ENCODE data around the gene CYTH4. TPM values are rescaled to one million over a fixed set of nuclear protein-coding genes. Genes with fewer than 3 reads are reported as not detected.
"Not testable (repeated sequence)": the region's sequence is repeated elsewhere in the genome, so short reads cannot be mapped to it uniquely, and the experiment has no call there.

Gene CYTH4
- polyA plus RNA-seq, 4 donors: 1.1 to 5.4 (median 3.6) TPM

- no peak overlapping the region for H3K4me3 ChIP-seq (ENCODE audit: low read depth in 1 of 3, low read length in 3 of 3)
- peaks cover 0 to 11% (median 0%) of the 10 kb centered on the region in 3 donors for H3K36me3 ChIP-seq (ENCODE audit: control insufficient read depth in 3 of 3, insufficient read depth in 2 of 3, low read depth in 1 of 3, low read length in 3 of 3)
- WGBS, 3 donors: 49 to 58% (median 57%) methylated on average over 20 to 22 of the region's 22 CpGs
- no peaks in the 10 kb centered on the region for H3K9me3 ChIP-seq (ENCODE audit: control insufficient read depth in 2 of 2, insufficient read depth in 1 of 2, low read depth in 1 of 2, low read length in 1 of 2)
- FAIRE-seq: no peak
- H3K27ac ChIP-seq (ENCODE audit: low read depth in 1 of 3, low read length in 2 of 3): peak overlapping the region in 1 of 3 donors; percentile 60
- DNase-seq: no peak
- no peaks in the 10 kb centered on the region for H3K27me3 ChIP-seq (ENCODE audit: control insufficient read depth in 3 of 3, insufficient read depth in 3 of 3, low read length in 3 of 3)
- H3K4me1 ChIP-seq (ENCODE audit: control insufficient read depth in 3 of 3, insufficient read depth in 2 of 3, low read depth in 1 of 3, low read length in 2 of 3): peaks cover 0 to 5% (median 4%) of the 10 kb centered on the region in 3 donors
These were observed 37.2 kb upstream of the CYTH4 start for GRCh38 chr22:37244922-37245722.

GRCh38 chr22:37245740-37246139 lies 36.6 kb upstream of the CYTH4 start:
- no peak overlapping the region for H3K27ac ChIP-seq (ENCODE audit: low read depth in 1 of 3, low read length in 2 of 3)
- H3K4me1 ChIP-seq (ENCODE audit: control insufficient read depth in 3 of 3, insufficient read depth in 2 of 3, low read depth in 1 of 3, low read length in 2 of 3): peaks cover 0 to 5% (median 4%) of the 10 kb centered on the region in 3 donors
- H3K4me3 ChIP-seq (ENCODE audit: low read depth in 1 of 3, low read length in 3 of 3): no peak overlapping the region
- H3K27me3 ChIP-seq (ENCODE audit: control insufficient read depth in 3 of 3, insufficient read depth in 3 of 3, low read length in 3 of 3): no peaks in the 10 kb centered on the region
- FAIRE-seq: no peak
- H3K9me3 ChIP-seq (ENCODE audit: control insufficient read depth in 2 of 2, insufficient read depth in 1 of 2, low read depth in 1 of 2, low read length in 1 of 2): no peaks in the 10 kb centered on the region
- no peak for DNase-seq
- peaks cover 0 to 6% (median 0%) of the 10 kb centered on the region in 3 donors for H3K36me3 ChIP-seq (ENCODE audit: control insufficient read depth in 3 of 3, insufficient read depth in 2 of 3, low read depth in 1 of 3, low read length in 3 of 3)
- 60 to 72% (median 70%) methylated on average over 6 of the region's 6 CpGs for WGBS, 3 donors

- Histone ChIP-seq H3K27me3 (ENCODE audit: control insufficient read depth in 3 of 3, insufficient read depth in 3 of 3, low read length in 3 of 3) (no peaks in the 10 kb centered on the region), H3K36me3 (ENCODE audit: control insufficient read depth in 3 of 3, insufficient read depth in 2 of 3, low read depth in 1 of 3, low read length in 3 of 3) (no peaks in the 10 kb centered on the region), H3K9me3 (ENCODE audit: control insufficient read depth in 2 of 2, insufficient read depth in 1 of 2, low read depth in 1 of 2, low read length in 1 of 2) (no peaks in the 10 kb centered on the region), H3K4me3 (ENCODE audit: low read depth in 1 of 3, low read length in 3 of 3) (no peak overlapping the region), H3K4me1 (ENCODE audit: control insufficient read depth in 3 of 3, insufficient read depth in 2 of 3, low read depth in 1 of 3, low read length in 2 of 3) (peaks cover 0 to 4% (median 0%) of the 10 kb centered on the region in 3 donors), H3K27ac (ENCODE audit: low read depth in 1 of 3, low read length in 2 of 3) (no peak overlapping the region)
- no peak for FAIRE-seq
- no peak for DNase-seq
- 53 to 68% (median 58%) methylated on average over 6 of the region's 6 CpGs for WGBS, 3 donors
These were observed 34.1 kb upstream of the CYTH4 start for GRCh38 chr22:37248251-37248650.

- Histone ChIP-seq H3K4me1 (ENCODE audit: control insufficient read depth in 3 of 3, insufficient read depth in 2 of 3, low read depth in 1 of 3, low read length in 2 of 3) (no peaks in the 10 kb centered on the region), H3K36me3 (ENCODE audit: control insufficient read depth in 3 of 3, insufficient read depth in 2 of 3, low read depth in 1 of 3, low read length in 3 of 3) (no peaks in the 10 kb centered on the region), H3K4me3 (ENCODE audit: low read depth in 1 of 3, low read length in 3 of 3) (no peak overlapping the region), H3K9me3 (ENCODE audit: control insufficient read depth in 2 of 2, insufficient read depth in 1 of 2, low read depth in 1 of 2, low read length in 1 of 2) (no peaks in the 10 kb centered on the region), H3K27me3 (ENCODE audit: control insufficient read depth in 3 of 3, insufficient read depth in 3 of 3, low read length in 3 of 3) (no peaks in the 10 kb centered on the region), H3K27ac (ENCODE audit: low read depth in 1 of 3, low read length in 2 of 3) (no peak overlapping the region)
- FAIRE-seq (no peak), DNase-seq (no peak)
- 73 to 80% (median 75%) methylated on average over 12 of the region's 12 CpGs for WGBS, 3 donors
These were observed 32.3 kb upstream of the CYTH4 start for GRCh38 chr22:37249986-37250385.

GRCh38 chr22:37251836-37252235 lies 30.5 kb upstream of the CYTH4 start:
- not testable (repeated sequence) for H3K36me3 ChIP-seq (ENCODE audit: control insufficient read depth in 3 of 3, insufficient read depth in 2 of 3, low read depth in 1 of 3, low read length in 3 of 3); DNase-seq; H3K4me3 ChIP-seq (ENCODE audit: low read depth in 1 of 3, low read length in 3 of 3); H3K27me3 ChIP-seq (ENCODE audit: control insufficient read depth in 3 of 3, insufficient read depth in 3 of 3, low read length in 3 of 3); FAIRE-seq; H3K27ac ChIP-seq (ENCODE audit: low read depth in 1 of 3, low read length in 2 of 3); H3K9me3 ChIP-seq (ENCODE audit: control insufficient read depth in 2 of 2, insufficient read depth in 1 of 2, low read depth in 1 of 2, low read length in 1 of 2)
- H3K4me1 ChIP-seq (ENCODE audit: control insufficient read depth in 3 of 3, insufficient read depth in 2 of 3, low read depth in 1 of 3, low read length in 2 of 3): peaks cover 0 to 13% (median 0%) of the 10 kb centered on the region in 3 donors
- WGBS, 3 donors: 79 to 87% (median 82%) methylated on average over 8 of the region's 8 CpGs

- no peak for FAIRE-seq
- no peaks in the 10 kb centered on the region for H3K36me3 ChIP-seq (ENCODE audit: control insufficient read depth in 3 of 3, insufficient read depth in 2 of 3, low read depth in 1 of 3, low read length in 3 of 3)
- WGBS, 3 donors: 64 to 69% (median 69%) methylated on average over 7 of the region's 7 CpGs
These were observed 29.1 kb upstream of the CYTH4 start for GRCh38 chr22:37253126-37253660.

GRCh38 chr22:37254209-37254866 lies 28.0 kb upstream of the CYTH4 start:
- Histone ChIP-seq H3K27me3 (ENCODE audit: control insufficient read depth in 3 of 3, insufficient read depth in 3 of 3, low read length in 3 of 3) (peaks cover 0 to 4% (median 0%) of the 10 kb centered on the region in 3 donors), H3K27ac (ENCODE audit: low read depth in 1 of 3, low read length in 2 of 3) (no peak overlapping the region), H3K9me3 (ENCODE audit: control insufficient read depth in 2 of 2, insufficient read depth in 1 of 2, low read depth in 1 of 2, low read length in 1 of 2) (no peaks in the 10 kb centered on the region), H3K4me3 (ENCODE audit: low read depth in 1 of 3, low read length in 3 of 3) (no peak overlapping the region), H3K4me1 (ENCODE audit: control insufficient read depth in 3 of 3, insufficient read depth in 2 of 3, low read depth in 1 of 3, low read length in 2 of 3) (peaks cover 0 to 24% (median 0%) of the 10 kb centered on the region in 3 donors), H3K36me3 (ENCODE audit: control insufficient read depth in 3 of 3, insufficient read depth in 2 of 3, low read depth in 1 of 3, low read length in 3 of 3) (no peaks in the 10 kb centered on the region)
- WGBS, 3 donors: 47 to 63% (median 62%) methylated on average over 5 of the region's 5 CpGs
- no peak for FAIRE-seq
- DNase-seq: no peak

More at GRCh38 chr22:37253126-37253660, 29.1 kb upstream of the CYTH4 start:
- peaks cover 0 to 4% (median 0%) of the 10 kb centered on the region in 3 donors for H3K27me3 ChIP-seq (ENCODE audit: control insufficient read depth in 3 of 3, insufficient read depth in 3 of 3, low read length in 3 of 3)
- no peak overlapping the region for H3K4me3 ChIP-seq (ENCODE audit: low read depth in 1 of 3, low read length in 3 of 3)
- no peaks in the 10 kb centered on the region for H3K9me3 ChIP-seq (ENCODE audit: control insufficient read depth in 2 of 2, insufficient read depth in 1 of 2, low read depth in 1 of 2, low read length in 1 of 2)
- no peak for DNase-seq
- no peak overlapping the region for H3K27ac ChIP-seq (ENCODE audit: low read depth in 1 of 3, low read length in 2 of 3)
- peaks cover 0 to 13% (median 0%) of the 10 kb centered on the region in 3 donors for H3K4me1 ChIP-seq (ENCODE audit: control insufficient read depth in 3 of 3, insufficient read depth in 2 of 3, low read depth in 1 of 3, low read length in 2 of 3)

GRCh38 chr22:37254867-37255233 lies 27.5 kb upstream of the CYTH4 start:
- Histone ChIP-seq H3K4me3 (ENCODE audit: low read depth in 1 of 3, low read length in 3 of 3) (no peak overlapping the region), H3K36me3 (ENCODE audit: control insufficient read depth in 3 of 3, insufficient read depth in 2 of 3, low read depth in 1 of 3, low read length in 3 of 3) (no peaks in the 10 kb centered on the region), H3K27me3 (ENCODE audit: control insufficient read depth in 3 of 3, insufficient read depth in 3 of 3, low read length in 3 of 3) (peaks cover 0 to 4% (median 0%) of the 10 kb centered on the region in 3 donors), H3K27ac (ENCODE audit: low read depth in 1 of 3, low read length in 2 of 3) (no peak overlapping the region), H3K9me3 (ENCODE audit: control insufficient read depth in 2 of 2, insufficient read depth in 1 of 2, low read depth in 1 of 2, low read length in 1 of 2) (no peaks in the 10 kb centered on the region), H3K4me1 (ENCODE audit: control insufficient read depth in 3 of 3, insufficient read depth in 2 of 3, low read depth in 1 of 3, low read length in 2 of 3) (peaks cover 0 to 28% (median 0%) of the 10 kb centered on the region in 3 donors)
- FAIRE-seq (no peak), DNase-seq (peak in 1 of 2 donors; percentile 52)
- WGBS, 3 donors: 26 to 57% (median 42%) methylated on average over 5 of the region's 5 CpGs
